Eye (tissue), 1 donor: ENCODE data around the gene CDH8.
A peak's percentile ranks its signal among the peaks of the same experiment; 100 is the strongest.

ENCODE experiments used
- DNase-seq: peaks from one replicate; pipeline ENCODE4 v3.0.0-alpha.2; 2015

The CDH8 gene, protein sequence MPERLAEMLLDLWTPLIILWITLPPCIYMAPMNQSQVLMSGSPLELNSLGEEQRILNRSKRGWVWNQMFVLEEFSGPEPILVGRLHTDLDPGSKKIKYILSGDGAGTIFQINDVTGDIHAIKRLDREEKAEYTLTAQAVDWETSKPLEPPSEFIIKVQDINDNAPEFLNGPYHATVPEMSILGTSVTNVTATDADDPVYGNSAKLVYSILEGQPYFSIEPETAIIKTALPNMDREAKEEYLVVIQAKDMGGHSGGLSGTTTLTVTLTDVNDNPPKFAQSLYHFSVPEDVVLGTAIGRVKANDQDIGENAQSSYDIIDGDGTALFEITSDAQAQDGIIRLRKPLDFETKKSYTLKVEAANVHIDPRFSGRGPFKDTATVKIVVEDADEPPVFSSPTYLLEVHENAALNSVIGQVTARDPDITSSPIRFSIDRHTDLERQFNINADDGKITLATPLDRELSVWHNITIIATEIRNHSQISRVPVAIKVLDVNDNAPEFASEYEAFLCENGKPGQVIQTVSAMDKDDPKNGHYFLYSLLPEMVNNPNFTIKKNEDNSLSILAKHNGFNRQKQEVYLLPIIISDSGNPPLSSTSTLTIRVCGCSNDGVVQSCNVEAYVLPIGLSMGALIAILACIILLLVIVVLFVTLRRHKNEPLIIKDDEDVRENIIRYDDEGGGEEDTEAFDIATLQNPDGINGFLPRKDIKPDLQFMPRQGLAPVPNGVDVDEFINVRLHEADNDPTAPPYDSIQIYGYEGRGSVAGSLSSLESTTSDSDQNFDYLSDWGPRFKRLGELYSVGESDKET

GRCh38 chr16:62036101-62036801, at the start of gene CDH8:
Gene CDH8 (minus strand): TSS chr16:62036438. CDS start chr16:62021403, 15,035 bp downstream.
- peak; percentile 87 for DNase-seq

DNA sequence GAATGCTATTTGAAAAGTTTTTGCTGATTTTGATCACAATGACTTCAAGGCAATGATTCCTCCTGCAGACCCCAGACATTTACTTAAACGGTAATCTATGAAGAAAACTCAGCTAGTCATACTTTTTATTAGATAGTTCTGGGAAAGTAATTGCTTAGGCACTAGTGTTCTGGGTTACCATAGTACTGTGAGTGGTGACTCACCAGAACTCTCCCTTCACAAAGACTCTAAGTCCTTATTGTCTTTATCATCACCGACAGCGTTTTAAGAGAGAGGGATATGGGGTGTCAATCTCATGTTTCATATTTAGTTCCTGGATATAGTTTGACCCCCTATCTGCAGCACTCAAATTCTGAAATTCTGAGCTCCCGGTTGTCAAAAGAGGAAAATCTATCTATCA, 43.0 kb upstream of the CDH8 start:
- DNase-seq, result no peak

GRCh38 chr16:62077998-62078397, 41.8 kb upstream of the CDH8 start:
- no peak for DNase-seq

- no peak for DNase-seq
Measured at GRCh38 chr16:62076886-62077285, 40.6 kb upstream of the CDH8 start.

- DNase-seq, result no peak
Measured at GRCh38 chr16:62068747-62069146, 32.5 kb upstream of the CDH8 start.

DNA sequence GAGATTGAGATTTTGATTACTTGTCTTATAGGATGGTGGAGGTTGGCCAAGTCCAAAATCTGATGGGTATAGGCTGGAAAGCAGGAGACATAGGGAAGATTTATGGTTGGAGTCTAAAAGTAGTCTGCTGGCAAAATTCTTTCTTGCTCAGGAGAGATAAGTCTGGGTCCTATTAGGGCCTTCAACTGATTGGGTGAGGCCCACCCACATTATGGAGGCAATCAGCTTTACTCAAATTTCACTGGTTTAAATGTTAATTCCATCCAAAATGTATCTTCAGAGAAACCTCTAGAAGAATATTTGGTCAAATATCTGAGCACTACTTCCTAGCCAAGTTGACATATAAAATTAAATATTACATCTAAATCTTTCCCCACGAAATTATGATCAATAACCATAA, 31.7 kb upstream of the CDH8 start:
- no peak for DNase-seq

DNA sequence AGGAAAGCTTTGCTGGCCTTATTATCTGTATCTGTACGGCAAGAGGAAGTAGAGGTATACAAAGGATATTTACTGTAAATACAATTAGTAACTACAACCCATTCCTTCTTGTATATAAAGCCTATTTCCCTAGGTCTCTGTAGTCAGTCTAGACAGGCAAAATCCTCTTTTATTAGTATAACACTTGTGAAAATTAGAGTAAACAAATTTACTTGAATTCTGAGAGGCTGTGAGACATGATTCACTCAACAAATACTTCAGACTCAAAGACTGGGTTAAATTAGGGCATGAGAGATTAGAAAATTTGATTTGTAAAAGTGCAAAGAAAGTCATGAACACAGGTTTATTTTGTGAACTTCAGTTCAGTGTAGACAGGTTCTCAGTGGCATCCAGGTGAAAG, 30.9 kb upstream of the CDH8 start:
- DNase-seq, result no peak

DNA sequence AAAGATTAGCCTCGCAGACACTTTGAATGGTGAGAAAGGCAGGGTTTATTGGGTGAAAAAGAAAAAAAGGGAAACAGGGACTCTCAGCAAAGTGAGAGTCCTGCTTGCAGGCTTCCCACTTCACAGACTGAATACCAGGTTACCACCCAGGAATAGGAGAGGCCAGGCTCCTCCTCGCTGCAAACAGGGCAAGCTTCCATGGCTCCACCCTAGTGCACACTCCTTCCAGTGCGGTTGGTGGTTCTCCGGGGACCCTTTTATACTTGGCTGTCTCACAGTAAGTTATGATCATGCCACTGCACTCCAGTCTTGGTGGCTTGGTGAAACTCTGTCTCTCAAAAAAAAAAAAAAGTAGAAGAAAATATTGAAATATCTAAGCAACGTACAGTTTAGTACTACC, 30.5 kb upstream of the CDH8 start:
- DNase-seq, result no peak

GRCh38 chr16:62064173-62064572, 27.9 kb upstream of the CDH8 start:
- DNase-seq, result no peak

- no peak for DNase-seq
Measured at GRCh38 chr16:62060089-62060488, 23.9 kb upstream of the CDH8 start.

- DNase-seq, result no peak
Measured at GRCh38 chr16:62059527-62059926, 23.3 kb upstream of the CDH8 start.

DNA sequence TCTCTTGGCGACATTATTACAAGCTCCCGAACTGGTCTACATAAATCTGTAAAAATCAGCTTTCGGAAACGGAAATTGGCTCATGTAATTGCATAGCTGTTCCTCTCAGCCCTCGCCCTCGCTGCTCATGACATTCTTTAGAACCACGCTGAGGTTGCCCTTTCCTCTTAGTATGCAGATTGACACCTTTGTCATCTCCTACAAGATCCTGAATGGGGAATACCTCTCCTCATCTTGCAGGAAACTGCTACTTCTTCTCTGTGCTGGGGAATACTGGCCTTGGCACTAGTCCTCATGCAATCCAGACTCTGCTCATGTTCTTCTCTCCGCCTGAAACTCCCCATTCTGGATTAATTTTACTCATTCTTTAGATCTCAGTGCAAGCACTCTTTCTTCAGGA, 22.2 kb upstream of the CDH8 start:
- no peak for DNase-seq

GRCh38 chr16:62051942-62052341, 15.7 kb upstream of the CDH8 start:
- no peak for DNase-seq

DNA sequence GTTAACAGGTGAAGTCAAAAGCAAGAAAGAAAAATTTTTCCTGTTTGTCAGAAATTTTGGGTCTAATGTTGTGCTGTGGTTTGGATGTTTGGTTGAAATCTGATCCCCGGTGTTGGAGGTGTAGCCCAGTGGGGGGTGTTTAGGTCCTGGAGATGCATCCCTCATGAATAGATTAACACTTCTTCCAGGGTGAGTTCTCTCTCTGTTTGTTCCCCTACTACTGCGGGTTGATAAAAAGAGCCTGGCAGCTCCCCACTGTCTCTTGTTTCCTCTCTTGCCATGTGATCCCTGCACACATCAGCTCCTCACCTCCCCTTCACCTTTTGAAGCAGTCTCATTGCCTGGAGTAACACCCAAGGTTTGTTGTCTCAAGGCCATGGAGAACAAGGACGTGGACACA, 14.6 kb upstream of the CDH8 start:
- no peak for DNase-seq

GRCh38 chr16:62046801-62047200, 10.6 kb upstream of the CDH8 start:
- no peak for DNase-seq

GRCh38 chr16:62041401-62041800, 5.2 kb upstream of the CDH8 start:
- DNase-seq, result peak; percentile 77

DNA sequence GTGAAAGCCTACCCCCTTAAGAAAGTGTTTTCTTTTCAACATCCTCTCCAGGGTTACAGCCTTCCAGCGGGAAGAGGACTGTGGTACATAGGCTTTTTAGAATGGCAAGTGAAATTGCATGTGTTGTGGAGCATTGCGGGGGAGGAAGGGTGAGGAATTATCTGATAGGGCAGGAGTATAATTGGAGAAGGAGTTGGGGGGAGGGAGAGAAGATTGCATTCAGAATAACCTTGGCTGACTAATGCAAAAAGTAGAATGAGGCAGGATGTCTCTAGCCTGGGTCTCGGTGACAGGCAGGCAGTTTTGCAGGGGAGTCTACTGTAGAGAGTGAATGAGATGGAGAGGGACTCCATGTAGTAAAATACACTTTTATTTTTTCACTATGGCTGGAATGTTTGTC, 2.4 kb upstream of the CDH8 start:
- DNase-seq, result no peak

GRCh38 chr16:62038225-62038624, 2.0 kb upstream of the CDH8 start:
- no peak for DNase-seq

DNA sequence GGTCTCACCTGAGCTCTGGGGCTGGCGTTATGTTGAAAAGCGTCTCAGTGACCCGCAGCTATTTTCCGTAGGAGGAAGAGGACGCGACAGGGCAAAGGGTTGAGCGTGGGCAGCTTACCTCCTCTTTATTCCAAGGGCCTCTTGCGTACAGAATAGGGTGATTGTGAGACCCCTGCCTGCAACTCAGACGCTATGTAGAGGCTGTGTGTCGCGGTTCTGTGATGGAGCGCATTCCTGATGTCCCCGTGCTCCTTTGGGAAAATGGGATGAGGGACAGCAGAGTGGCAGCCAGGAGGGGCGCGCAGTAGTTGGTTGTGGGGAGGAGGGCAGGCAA, 531 bp upstream of the CDH8 start:
- DNase-seq, result peak; percentile 63

DNA sequence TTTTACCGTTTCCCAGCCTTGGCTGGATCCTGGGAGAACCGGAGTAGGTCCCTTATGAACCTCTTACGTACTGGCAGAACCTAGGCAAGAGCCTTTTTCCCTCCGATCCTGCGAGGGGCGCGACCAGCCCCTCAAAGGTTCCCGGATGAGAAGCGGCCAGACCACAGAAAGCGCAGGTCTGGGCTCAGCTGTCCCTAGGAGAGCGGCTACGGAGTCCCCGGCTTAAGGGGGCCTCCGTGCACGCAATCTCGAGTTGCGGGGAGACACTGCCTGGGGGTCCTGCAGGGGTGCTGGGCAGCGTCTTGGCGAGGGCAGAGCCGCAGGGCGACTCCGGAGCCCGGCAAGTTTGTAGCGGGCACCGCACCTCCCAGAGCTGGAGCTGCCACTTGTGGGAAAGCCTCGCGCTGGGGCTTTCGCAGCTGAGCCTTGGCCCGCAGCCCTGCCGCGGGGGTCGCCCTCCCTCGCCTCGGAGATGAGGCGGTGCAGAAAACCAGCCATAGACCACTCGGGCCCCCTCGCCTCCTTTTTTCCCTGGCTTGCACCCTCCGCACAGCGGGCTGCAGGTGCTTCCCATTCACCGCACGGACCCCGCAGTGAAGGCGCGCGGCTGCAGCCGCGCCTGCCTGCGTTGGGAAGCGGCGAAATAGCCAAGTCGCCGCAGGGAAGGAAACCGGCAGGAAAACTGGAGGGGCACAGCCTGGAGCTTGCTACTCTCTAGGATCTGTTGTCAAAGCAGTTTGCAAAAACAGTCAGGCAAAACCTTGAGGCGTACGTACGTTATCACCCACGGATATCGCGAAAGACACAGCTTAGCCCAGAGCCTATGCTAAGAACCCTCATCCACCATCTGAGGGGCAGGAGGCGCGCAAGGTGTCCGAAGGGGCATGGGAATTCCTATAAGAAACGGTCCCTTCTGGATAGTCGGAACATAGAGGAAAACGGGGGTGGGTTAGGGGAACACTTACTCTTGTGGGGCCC, 834 bp downstream of the CDH8 start:
- peak; percentile 86 for DNase-seq

- DNase-seq, result no peak
Measured at GRCh38 chr16:62034231-62035114, 1.8 kb downstream of the CDH8 start.
